Neuronal stem cell (in vitro differentiated cells): Measurements from ENCODE around the gene KRTAP13-1.

ENCODE experiments used
- DNase-seq: peaks from one replicate; pipeline ENCODE4 v3.0.0-alpha.2; 2013; ENCODE audit warnings: low spot score
- H2AFZ ChIP-seq: one replicate; pipeline ENCODE4 v1.6.1; 2013; ENCODE audit warnings: mild to moderate bottlenecking, low read length, inconsistent platforms
- H2AK5ac ChIP-seq: 2 replicates; pipeline ENCODE4 v1.6.1; 2013; ENCODE audit warnings: low read depth, mild to moderate bottlenecking, inconsistent platforms, low read length, moderate library complexity, mixed read lengths
- H2BK120ac ChIP-seq: 2 replicates; pipeline ENCODE4 v1.6.1; 2013; ENCODE audit warnings: low read depth, mild to moderate bottlenecking, inconsistent platforms, low read length, moderate library complexity, mixed read lengths
- H2BK12ac ChIP-seq: one replicate; pipeline ENCODE4 v1.6.1; 2013; ENCODE audit warnings: low read length, inconsistent platforms
- H2BK15ac ChIP-seq: 2 replicates; pipeline ENCODE4 v1.6.1; 2013; ENCODE audit warnings: mild to moderate bottlenecking, low read length, inconsistent platforms, mixed read lengths
- H2BK5ac ChIP-seq: one replicate; pipeline ENCODE4 v1.6.1; 2013; ENCODE audit warnings: inconsistent platforms, mild to moderate bottlenecking, low read length, moderate library complexity
- H3K14ac ChIP-seq: one replicate; pipeline ENCODE4 v1.6.1; 2013; ENCODE audit warnings: low read length, inconsistent platforms
- H3K18ac ChIP-seq: 2 replicates; pipeline ENCODE4 v1.6.1; 2013; ENCODE audit warnings: low read length, inconsistent platforms
- H3K23ac ChIP-seq: 2 replicates; pipeline ENCODE4 v1.6.1; 2013; ENCODE audit warnings: low read depth, mild to moderate bottlenecking, mixed read lengths, low read length, inconsistent platforms; ENCODE audit not compliant: poor library complexity
- H3K27ac ChIP-seq: replicated peaks from 3 replicates; pipeline ENCODE4 v1.5.1; 2013; ENCODE audit warnings: low read length, inconsistent platforms
- H3K27me3 ChIP-seq, 3 experiments: 2 replicates each; pipeline ENCODE4 v1.6.1; 2013; ENCODE audit warnings: low read length in 3 of 3, mild to moderate bottlenecking in 2 of 3, inconsistent platforms in 1 of 3, low read depth in 1 of 3, mixed read lengths in 1 of 3, moderate library complexity in 1 of 3; ENCODE audit not compliant: control insufficient read depth in 3 of 3, insufficient read depth in 3 of 3
- H3K36me3 ChIP-seq, 2 donors: replicated peaks in 1 of 2; 2 replicates each; pipeline ENCODE4 v1.6.1; 2013; ENCODE audit warnings: low read length in 2 of 2; ENCODE audit not compliant: control insufficient read depth in 2 of 2, insufficient read depth in 2 of 2
- H3K4ac ChIP-seq: 2 replicates; pipeline ENCODE4 v1.6.1; 2013; ENCODE audit warnings: inconsistent platforms, mild to moderate bottlenecking, low read length, moderate library complexity
- H3K4me1 ChIP-seq, 2 donors: 1 replicate in 1 of 2; 2 replicates in 1 of 2; pipeline ENCODE4 v1.6.1; 2013; ENCODE audit warnings: low read length in 2 of 2, low read depth in 1 of 2; ENCODE audit not compliant: control insufficient read depth in 2 of 2, insufficient read depth in 1 of 2
- H3K4me2 ChIP-seq: one replicate; pipeline ENCODE4 v1.6.1; 2013; ENCODE audit warnings: mild to moderate bottlenecking, low read length, inconsistent platforms; ENCODE audit not compliant: insufficient read depth, poor library complexity, severe bottlenecking
- H3K4me3 ChIP-seq, 2 donors: 2 replicates each; pipeline ENCODE4 v1.5.1; 2013; ENCODE audit warnings: low read length in 2 of 2, mild to moderate bottlenecking in 2 of 2, inconsistent platforms in 1 of 2, moderate library complexity in 1 of 2
- H3K79me1 ChIP-seq: one replicate; pipeline ENCODE4 v1.6.1; 2013; ENCODE audit warnings: low read depth, mild to moderate bottlenecking, inconsistent platforms, low read length, moderate library complexity
- H3K9ac ChIP-seq: one replicate; pipeline ENCODE4 v1.6.1; 2013; ENCODE audit warnings: mild to moderate bottlenecking, low read depth, low read length, inconsistent platforms; ENCODE audit not compliant: poor library complexity
- H3K9me3 ChIP-seq, 2 donors: replicated peaks in 1 of 2; 2 replicates each; pipeline versions ENCODE3 to v1.6.1; 2013; ENCODE audit warnings: low read length in 2 of 2, mild to moderate bottlenecking in 2 of 2, inconsistent platforms in 1 of 2, low read depth in 1 of 2, mixed read lengths in 1 of 2, moderate library complexity in 1 of 2; ENCODE audit not compliant: control insufficient read depth in 2 of 2, insufficient read depth in 1 of 2
- H4K8ac ChIP-seq: one replicate; pipeline ENCODE4 v1.6.1; 2013; ENCODE audit warnings: low read depth, mild to moderate bottlenecking, inconsistent platforms, low read length, moderate library complexity
- H4K91ac ChIP-seq: one replicate; pipeline ENCODE4 v1.6.1; 2013; ENCODE audit warnings: low read length, low read depth, mild to moderate bottlenecking, inconsistent platforms; ENCODE audit not compliant: poor library complexity
- WGBS, 2 donors: extraction: QIAGEN DNeasy Blood & Tissue Kit; methylation state at CpG; one replicate each; pipeline ENCODE4 v1.1.7; 2013; ENCODE audit warnings: missing lambda C conversion rate in 2 of 2, mixed read lengths in 1 of 2; ENCODE audit not compliant: insufficient read length in 2 of 2, insufficient replicate concordance in 1 of 2; ENCODE audit errors: extremely low coverage in 2 of 2; 5-methylcytosine and 5-hydroxymethylcytosine counted together

Gene KRTAP13-1

GRCh38 chr21:30354308-30355005, 41.4 kb upstream of the KRTAP13-1 start:
- no peaks in the 10 kb centered on the region for H3K27me3 ChIP-seq
- H3K27ac ChIP-seq: no peak overlapping the region
- no peak overlapping the region for H3K4me2 ChIP-seq
- no peaks in the 10 kb centered on the region for H3K36me3 ChIP-seq
- no peaks in the 10 kb centered on the region for H3K79me1 ChIP-seq
- no peak overlapping the region for H2BK15ac ChIP-seq
- H2BK5ac ChIP-seq: no peak overlapping the region
- H2AK5ac ChIP-seq: no peak overlapping the region
- no peak for DNase-seq
- H3K4me3 ChIP-seq: no peak overlapping the region
- no peaks in the 10 kb centered on the region for H3K9me3 ChIP-seq
- no peak overlapping the region for H3K9ac ChIP-seq
- no peak overlapping the region for H3K4ac ChIP-seq
- peaks cover 2% of the 10 kb centered on the region in 2 donors for H3K4me1 ChIP-seq
- H3K18ac ChIP-seq: no peak overlapping the region
- H4K91ac ChIP-seq: no peak overlapping the region
- H2BK12ac ChIP-seq: no peak overlapping the region
- no peak overlapping the region for H3K23ac ChIP-seq
- H3K14ac ChIP-seq: no peak overlapping the region
- WGBS, 2 donors: no CpG with 5 or more reads among the region's 1 CpG
- no peak overlapping the region for H4K8ac ChIP-seq
- H2AFZ ChIP-seq: no peak overlapping the region
- H2BK120ac ChIP-seq: no peak overlapping the region

DNA sequence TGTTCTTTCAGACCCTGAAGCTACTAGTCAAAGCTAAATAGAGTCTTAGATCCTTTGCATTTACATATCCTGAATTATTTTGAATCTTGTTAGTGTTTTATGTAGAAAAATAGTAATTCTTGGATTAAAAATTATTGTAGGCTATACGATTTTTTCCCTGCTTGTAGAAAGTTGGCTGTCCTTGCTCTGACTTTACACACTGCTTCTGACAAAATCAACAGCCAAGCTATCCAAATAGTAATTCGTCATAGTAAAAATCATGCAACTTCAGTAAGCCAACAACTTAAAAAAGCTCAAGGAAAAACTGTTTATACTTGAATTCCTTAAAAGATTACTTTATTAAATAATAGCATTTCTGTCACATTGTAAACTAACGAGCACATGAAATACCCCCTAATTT, 39.9 kb upstream of the KRTAP13-1 start:
- no peak for DNase-seq
- Histone ChIP-seq H3K4me3 (no peak overlapping the region), H3K4ac (no peak overlapping the region), H3K79me1 (no peaks in the 10 kb centered on the region), H2BK12ac (no peak overlapping the region), H2BK5ac (no peak overlapping the region), H2AK5ac (no peak overlapping the region), H2AFZ (no peak overlapping the region), H3K9me3 (no peaks in the 10 kb centered on the region), H3K27ac (no peak overlapping the region), H3K4me2 (no peak overlapping the region), H2BK15ac (no peak overlapping the region), H4K8ac (no peak overlapping the region), H2BK120ac (no peak overlapping the region), H3K36me3 (no peaks in the 10 kb centered on the region), H3K23ac (no peak overlapping the region), H4K91ac (no peak overlapping the region), H3K27me3 (no peaks in the 10 kb centered on the region), H3K4me1 (no peaks in the 10 kb centered on the region), H3K18ac (no peak overlapping the region), H3K9ac (no peak overlapping the region), H3K14ac (no peak overlapping the region)
- WGBS, 2 donors: no CpG with 5 or more reads among the region's 3 CpGs

DNA sequence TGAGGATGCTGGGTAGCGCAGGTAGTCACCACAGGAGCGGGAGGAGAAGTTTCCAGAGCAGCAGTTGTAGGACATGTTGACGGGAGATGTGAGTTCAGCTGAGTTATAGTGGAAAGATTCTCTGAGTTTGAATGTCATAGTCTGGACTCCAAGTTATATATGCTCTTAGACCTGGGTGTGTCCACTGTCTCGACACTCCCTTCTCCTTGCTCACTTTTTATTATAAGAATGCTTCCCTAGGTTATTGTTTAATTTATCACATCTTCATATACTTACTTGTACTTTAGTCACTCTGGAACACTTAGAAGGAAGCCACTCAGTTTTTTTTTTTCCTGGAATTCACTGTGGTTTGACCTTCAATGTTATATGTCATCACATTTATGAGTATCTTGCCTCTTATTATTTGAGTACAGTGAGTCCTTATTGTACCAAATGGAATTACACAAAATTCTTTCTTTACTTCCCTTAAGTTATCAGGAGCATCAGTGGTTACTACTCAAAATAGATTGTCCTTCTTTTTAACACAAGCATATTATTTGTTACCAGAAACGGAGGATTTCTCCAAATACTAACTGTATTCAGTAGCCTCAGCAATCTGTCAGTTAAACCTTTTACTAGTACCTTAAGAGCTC, 23.6 kb upstream of the KRTAP13-1 start, which contains the start of gene KRTAP13-2:
Gene KRTAP13-2 (minus strand): TSS at position 133 of the 632 bp plus-strand sequence. CDS start 58 bp downstream, at position 75.
- Histone ChIP-seq H3K14ac (no peak within 1 kb of the TSS), H2BK12ac (no peak within 1 kb of the TSS), H3K4me1 (no peaks in the 10 kb centered on the region), H2AK5ac (no peak within 1 kb of the TSS), H3K23ac (no peak within 1 kb of the TSS), H4K8ac (no peak within 1 kb of the TSS), H3K9me3 (peaks cover 0 to 2% of the 10 kb centered on the region in 2 donors), H3K4me3 (no peak within 1 kb of the TSS), H3K36me3 (no peaks in the 10 kb centered on the region), H3K79me1 (no peaks in the 10 kb centered on the region), H3K27ac (no peak within 1 kb of the TSS), H3K4ac (no peak within 1 kb of the TSS), H3K27me3 (no peaks in the 10 kb centered on the region), H2AFZ (no peak within 1 kb of the TSS), H4K91ac (no peak within 1 kb of the TSS), H2BK15ac (no peak within 1 kb of the TSS), H3K4me2 (no peak within 1 kb of the TSS), H3K9ac (no peak within 1 kb of the TSS), H2BK5ac (no peak within 1 kb of the TSS), H3K18ac (no peak within 1 kb of the TSS), H2BK120ac (no peak within 1 kb of the TSS)
- WGBS, 2 donors: no CpG with 5 or more reads among the region's 5 CpGs
- no peak for DNase-seq

- Histone ChIP-seq H2BK12ac (no peak overlapping the region), H3K4me3 (no peak overlapping the region), H3K9ac (no peak overlapping the region), H3K4me2 (no peak overlapping the region), H4K8ac (no peak overlapping the region), H3K14ac (no peak overlapping the region), H2BK15ac (no peak overlapping the region), H2AFZ (no peak overlapping the region), H3K18ac (no peak overlapping the region), H3K36me3 (no peaks in the 10 kb centered on the region), H2BK5ac (no peak overlapping the region), H4K91ac (no peak overlapping the region), H2BK120ac (no peak overlapping the region), H3K79me1 (peaks cover 1% of the 10 kb centered on the region), H3K23ac (no peak overlapping the region), H2AK5ac (no peak overlapping the region), H3K27ac (no peak overlapping the region), H3K4ac (no peak overlapping the region), H3K9me3 (no peaks in the 10 kb centered on the region), H3K4me1 (no peaks in the 10 kb centered on the region), H3K27me3 (no peaks in the 10 kb centered on the region)
- WGBS, 2 donors: no CpG with 5 or more reads among the region's 1 CpG
- no peak for DNase-seq
Measured at GRCh38 chr21:30382201-30382600, 13.6 kb upstream of the KRTAP13-1 start.
